Left lung (tissue), 10 donors: ENCODE data around the gene PCID2. TPM values are rescaled to one million over a fixed set of nuclear protein-coding genes. Genes with fewer than 3 reads are reported as not detected.

Experiments
- ATAC-seq: fragments of 200-7000 bp; cut with Tn5 transposase; one replicate; pipeline ENCODE4 v1.9.1; 2020; ENCODE audit warnings: moderate library complexity
- DNase-seq, 4 donors: peaks; one replicate each; pipeline ENCODE4 v3.0.0-alpha.2; 2013 to 2020
- H3K27ac ChIP-seq, 2 donors: fragments of 200-600 bp; sonication (generic) in 1 of 2; one replicate each; pipeline versions ENCODE4 v1.5.0 to v1.8.0; 2020 to 2021
- H3K27me3 ChIP-seq, 2 donors: fragments of 200-600 bp; sonication (generic) in 1 of 2; one replicate each; pipeline versions ENCODE4 v1.5.0 to v1.8.0; 2020 to 2021
- H3K36me3 ChIP-seq, 2 donors: fragments of 200-600 bp; sonication (generic) in 1 of 2; one replicate each; pipeline versions ENCODE4 v1.5.0 to v1.8.0; 2020 to 2021
- H3K4me1 ChIP-seq, 2 donors: fragments of 200-600 bp; one replicate each; pipeline ENCODE4 v1.8.0; 2021
- H3K4me3 ChIP-seq, 2 donors: fragments of 200-600 bp; sonication (generic) in 1 of 2; one replicate each; pipeline versions ENCODE4 v1.5.0 to v1.8.0; 2020 to 2021; ENCODE audit warnings: mild to moderate bottlenecking in 1 of 2
- H3K9me3 ChIP-seq, 2 donors: fragments of 200-600 bp; sonication (generic) in 1 of 2; one replicate each; pipeline versions ENCODE4 v1.5.0 to v1.8.0; 2020 to 2021
- CTCF ChIP-seq, 2 donors: fragments of 200-600 bp; sonication (generic) in 1 of 2; IDR thresholded peaks; one replicate each; pipeline versions ENCODE4 v1.5.0 to v1.8.0; 2021; ENCODE audit warnings: antibody characterized with exemption in 2 of 2
- intact Hi-C, 2 donors: fragments of 100-400 bp; cut with DNase I; formaldehyde crosslinking; loops; one replicate each; pipeline versions ENCODE4 v1.11.2 to v1.14.2; 2022
- polyA plus RNA-seq, 6 donors: library from polyadenylated mRNA; unstranded; fragments of 120-200 nt; gene quantifications; one replicate each; pipeline ENCODE4 v1.2.1, GENCODE V29; 2013; ENCODE audit not compliant: insufficient read length in 6 of 6
- total RNA-seq, 2 donors: library from RNA; stranded (reverse); fragmentation: NEBNext Ultra II Directional; extraction: Animal tissue kit (Norgen Biotek cat#: 25700); gene quantifications; one replicate each; pipeline ENCODE4 v1.2.1, GENCODE V29; 2021
- donor health status: DM: no; HTN: yes; CAD: no.
- donor health status: DM: no; HTN: no; CAD: no.

PCID2 gene
- total and polyA plus RNA-seq, 8 donors, result 30.5 to 79.7 (median 70.9) TPM

DNA sequence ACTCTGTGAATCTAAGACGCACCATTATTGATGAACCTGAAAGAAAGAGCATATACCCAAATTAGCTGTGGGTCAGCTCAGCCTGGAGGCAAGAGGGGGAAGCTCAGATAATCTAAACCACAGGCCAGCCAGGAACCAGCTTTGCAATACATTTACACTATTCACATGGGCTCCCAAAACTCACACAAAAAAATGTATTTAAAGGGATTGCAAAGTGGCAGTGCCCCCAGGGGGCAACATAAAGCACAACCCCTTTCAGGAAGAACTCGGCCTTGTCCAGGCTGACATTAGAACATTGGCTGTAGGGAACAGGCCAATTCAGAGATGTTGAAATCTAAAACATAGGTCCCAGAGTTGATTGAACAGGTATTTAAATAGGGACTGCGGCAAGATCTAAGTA is 53.3 kb downstream of the PCID2 start:
- Histone ChIP-seq H3K9me3 (no peaks in the 10 kb centered on the region), H3K4me1 (peaks cover 13 to 26% of the 10 kb centered on the region in 2 donors), H3K4me3 (no peak overlapping the region), H3K27me3 (peaks cover 0 to 30% of the 10 kb centered on the region in 2 donors), H3K27ac (no peak overlapping the region), H3K36me3 (no peaks in the 10 kb centered on the region)
- intact Hi-C loops, result no loop called here
- TF ChIP-seq CTCF (IDR thresholded peaks at IDR 0.05), result no peak
- ATAC-seq, result no peak
- DNase-seq, result no peak

- Histone ChIP-seq H3K36me3 (no peaks in the 10 kb centered on the region), H3K4me1 (peaks cover 13 to 26% of the 10 kb centered on the region in 2 donors), H3K27me3 (peaks cover 0 to 25% of the 10 kb centered on the region in 2 donors), H3K27ac (peak overlapping the region; percentile 68 to 77), H3K9me3 (no peaks in the 10 kb centered on the region), H3K4me3 (peak overlapping the region; percentile 30 to 39)
- ATAC-seq, result peak; percentile 86
- TF ChIP-seq CTCF (IDR thresholded peaks at IDR 0.05), result no peak
- peak; percentile 63 to 93 (median 79) for DNase-seq
- intact Hi-C loops, result no loop called here
Measured at GRCh38 chr13:113153810-113154748, 54.4 kb downstream of the PCID2 start.

GRCh38 chr13:113152984-113153809 is 55.3 kb downstream of the PCID2 start:
- Histone ChIP-seq H3K27ac (peak overlapping the region; percentile 66 to 77), H3K4me3 (peak overlapping the region; percentile 30 to 39), H3K27me3 (peaks cover 0 to 25% of the 10 kb centered on the region in 2 donors), H3K9me3 (no peaks in the 10 kb centered on the region), H3K36me3 (no peaks in the 10 kb centered on the region), H3K4me1 (peaks cover 13 to 26% of the 10 kb centered on the region in 2 donors)
- peak; percentile 46 for ATAC-seq
- intact Hi-C loops, result no loop called here
- TF ChIP-seq CTCF (IDR thresholded peaks at IDR 0.05), result no peak
- peak in 3 of 4 donors; percentile 24 to 87 (median 70) for DNase-seq

GRCh38 chr13:113152691-113152983 is 55.8 kb downstream of the PCID2 start:
- DNase-seq (no peak), ATAC-seq (no peak)
- H3K4me3 ChIP-seq, result peak overlapping the region in 1 of 2 donors; percentile 39
- intact Hi-C loops, result no loop called here
- no peak for TF ChIP-seq CTCF (IDR thresholded peaks at IDR 0.05)
- H3K27ac ChIP-seq, result peak overlapping the region in 1 of 2 donors; percentile 18
- H3K9me3 ChIP-seq, result no peaks in the 10 kb centered on the region
- no peaks in the 10 kb centered on the region for H3K36me3 ChIP-seq
- H3K4me1 ChIP-seq, result peaks cover 13 to 26% of the 10 kb centered on the region in 2 donors
- peaks cover 0 to 25% of the 10 kb centered on the region in 2 donors for H3K27me3 ChIP-seq
